Right lobe of liver (tissue), 6 donors: ENCODE measurements around the gene LAIR1. TPM values are rescaled to one million over a fixed set of nuclear protein-coding genes. Genes with fewer than 3 reads are reported as not detected.
A peak's percentile ranks its signal among the peaks of the same experiment; 100 is the strongest.

Experiments
- ATAC-seq, 4 donors: fragments of 200-7000 bp; cut with Tn5 transposase; one replicate each; pipeline ENCODE4 v1.9.1; 2020; ENCODE audit warnings: mild to moderate bottlenecking in 4 of 4, moderate library complexity in 4 of 4
- DNase-seq, 3 donors: peaks; one replicate each; pipeline ENCODE4 v3.0.0-alpha.2; 2020
- H3K27ac ChIP-seq, 3 donors: fragments of 200-600 bp; one replicate each; pipeline ENCODE4 v1.8.0; 2022
- H3K27me3 ChIP-seq, 2 donors: fragments of 200-600 bp; one replicate each; pipeline ENCODE4 v1.8.0; 2022
- H3K36me3 ChIP-seq, 4 donors: fragments of 200-600 bp; sonication (generic) in 1 of 4; one replicate each; pipeline versions ENCODE4 v1.5.1 to v1.8.0; 2017 to 2022; ENCODE audit warnings: control low read depth in 1 of 4
- H3K4me1 ChIP-seq, 4 donors: fragments of 200-600 bp; sonication (generic) in 1 of 4; one replicate each; pipeline versions ENCODE4 v1.5.1 to v1.8.0; 2017 to 2022; ENCODE audit warnings: control low read depth in 1 of 4
- H3K4me3 ChIP-seq, 3 donors: fragments of 200-600 bp; one replicate each; pipeline ENCODE4 v1.8.0; 2022
- H3K9me3 ChIP-seq, 4 donors: fragments of 200-600 bp; sonication (generic) in 1 of 4; one replicate each; pipeline versions ENCODE4 v1.5.1 to v1.8.0; 2017 to 2022; ENCODE audit warnings: control low read depth in 1 of 4
- CTCF ChIP-seq, 4 donors: fragments of 200-600 bp in 3 of 4; fragments of 450-650 bp in 1 of 4; IDR thresholded peaks; one replicate each; pipeline versions ENCODE4 v1.5.1 to v1.8.0; 2016 to 2022; ENCODE audit warnings: antibody characterized with exemption in 4 of 4, mild to moderate bottlenecking in 2 of 4
- POLR2A ChIP-seq: fragments of 450-650 bp; IDR thresholded peaks from one replicate; pipeline ENCODE4 v1.6.1; 2017; ENCODE audit warnings: antibody characterized with exemption, mild to moderate bottlenecking
- WGBS: methylation state at CpG from one replicate; pipeline ENCODE4 v1.1.6; 2018; ENCODE audit warnings: low coverage, low lambda C conversion rate; ENCODE audit not compliant: insufficient coverage; ENCODE audit errors: missing lambda C conversion rate; 5-methylcytosine and 5-hydroxymethylcytosine counted together
- intact Hi-C, 2 donors: fragments of 100-400 bp; cut with DNase I; formaldehyde crosslinking; loops; one replicate each; pipeline versions ENCODE4 v1.11.2 to v1.14.1; 2022
- total RNA-seq, 6 experiments: library from RNA; depleted of rRNA in 2 of 6; stranded (reverse); fragments of >200 nt in 2 of 6; fragmentation: NEBNext Ultra II Directional in 3 of 6; extraction: Animal tissue kit (Norgen Biotek cat#: 25700) in 3 of 6; gene quantifications; one replicate each; pipeline versions ENCODE4 v1.1.0 to v1.2.4, GENCODE V29; 2016 to 2023
- donor health status: DM: no; HTN: yes; CAD: no.
- donor health status: DM: no; HTN: no; CAD: no.
- donor health status: DM: no; HTN: no; CAD: no.
- donor health status: DM: no; HTN: yes; CAD: no.
- donor health status: DM: no; HTN: yes; CAD: no.

LAIR1 gene
- total RNA-seq, 6 experiments from 2014 or later, result 2.9 to 15.3 (median 4.9) TPM

DNA sequence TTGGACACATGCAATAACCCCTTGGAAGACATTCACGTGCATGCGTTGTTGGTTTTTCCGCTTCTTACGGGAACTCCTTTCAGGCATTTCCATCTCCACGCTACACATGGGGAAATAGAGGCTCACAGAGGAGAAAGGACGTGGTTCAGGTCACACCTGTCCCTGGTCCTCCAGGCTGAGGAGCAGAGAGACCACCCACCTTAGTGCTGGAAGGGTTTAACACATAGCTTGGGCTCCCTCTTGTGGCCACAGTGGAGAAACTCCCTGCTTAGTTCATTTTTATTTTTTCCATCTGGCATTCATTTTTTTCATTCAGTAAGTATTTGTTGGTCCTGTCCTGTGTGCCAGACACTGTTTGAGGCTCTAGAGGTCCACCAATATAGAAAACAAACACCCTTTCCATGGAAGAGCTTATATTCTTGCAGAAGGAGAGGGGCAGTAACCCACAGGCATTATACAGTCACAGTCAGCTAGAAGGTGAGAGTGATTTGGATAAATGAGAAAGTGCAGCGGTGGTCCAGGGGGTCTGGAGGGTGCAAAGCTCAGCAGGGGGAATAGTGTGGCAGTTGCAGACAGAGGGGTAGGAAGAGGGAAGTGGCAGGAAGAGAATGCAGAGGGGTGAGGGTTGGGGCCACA, 26.3 kb upstream of the LAIR1 start:
- 18% methylated on average over 7 of the region's 7 CpGs for WGBS
- peak; percentile 60 to 80 (median 68) for TF ChIP-seq CTCF (IDR thresholded peaks at IDR 0.05)
- no peak for TF ChIP-seq POLR2A
- H3K4me3 ChIP-seq, result no peak overlapping the region
- peaks cover 0 to 5% of the 10 kb centered on the region in 2 donors for H3K27me3 ChIP-seq
- H3K4me1 ChIP-seq, result no peaks in the 10 kb centered on the region
- no peak overlapping the region for H3K27ac ChIP-seq
- DNase-seq, result no peak
- H3K9me3 ChIP-seq, result no peaks in the 10 kb centered on the region
- H3K36me3 ChIP-seq, result no peaks in the 10 kb centered on the region
- peak; percentile 43 to 52 (median 47) for ATAC-seq
- intact Hi-C loops, result no loop called here

GRCh38 chr19:54389553-54389952, 24.8 kb upstream of the LAIR1 start:
- H3K27me3 ChIP-seq, result peaks cover 0 to 5% of the 10 kb centered on the region in 2 donors
- no peak for ATAC-seq
- TF ChIP-seq POLR2A, result no peak
- TF ChIP-seq CTCF (IDR thresholded peaks at IDR 0.05), result no peak
- WGBS, result 16% methylated on average over 4 of the region's 4 CpGs
- no peak for DNase-seq
- no peaks in the 10 kb centered on the region for H3K9me3 ChIP-seq
- H3K4me1 ChIP-seq, result no peaks in the 10 kb centered on the region
- intact Hi-C loops, result no loop called here
- H3K36me3 ChIP-seq, result no peaks in the 10 kb centered on the region
- H3K4me3 ChIP-seq, result no peak overlapping the region
- no peak overlapping the region for H3K27ac ChIP-seq

DNA sequence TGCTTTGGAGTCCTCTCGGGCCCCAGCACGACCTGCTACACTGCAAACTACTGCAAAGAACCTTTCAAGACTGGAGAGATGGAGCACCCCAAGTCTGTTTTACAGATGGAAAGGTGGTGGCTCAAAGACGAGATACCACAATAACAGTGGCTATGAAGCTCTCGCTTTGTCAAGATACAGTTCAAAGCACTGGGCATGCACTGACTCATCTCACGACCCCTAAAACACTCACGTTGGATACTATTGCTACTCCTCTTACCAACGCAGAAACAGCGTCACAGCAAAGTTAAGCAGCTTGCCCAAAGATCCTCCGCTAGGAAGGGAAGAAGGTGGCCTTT, 24.0 kb upstream of the LAIR1 start:
- H3K4me1 ChIP-seq, result no peaks in the 10 kb centered on the region
- H3K4me3 ChIP-seq, result peak overlapping the region in 1 of 3 donors; percentile 32
- no peaks in the 10 kb centered on the region for H3K36me3 ChIP-seq
- intact Hi-C loops, result no loop called here
- no peak for TF ChIP-seq POLR2A
- TF ChIP-seq CTCF (IDR thresholded peaks at IDR 0.05), result no peak
- ATAC-seq, result no peak
- H3K27ac ChIP-seq, result peak overlapping the region in 1 of 3 donors; percentile 22
- peaks cover 0 to 5% of the 10 kb centered on the region in 2 donors for H3K27me3 ChIP-seq
- 25% methylated on average over 4 of the region's 9 CpGs for WGBS
- H3K9me3 ChIP-seq, result no peaks in the 10 kb centered on the region
- DNase-seq, result no peak

DNA sequence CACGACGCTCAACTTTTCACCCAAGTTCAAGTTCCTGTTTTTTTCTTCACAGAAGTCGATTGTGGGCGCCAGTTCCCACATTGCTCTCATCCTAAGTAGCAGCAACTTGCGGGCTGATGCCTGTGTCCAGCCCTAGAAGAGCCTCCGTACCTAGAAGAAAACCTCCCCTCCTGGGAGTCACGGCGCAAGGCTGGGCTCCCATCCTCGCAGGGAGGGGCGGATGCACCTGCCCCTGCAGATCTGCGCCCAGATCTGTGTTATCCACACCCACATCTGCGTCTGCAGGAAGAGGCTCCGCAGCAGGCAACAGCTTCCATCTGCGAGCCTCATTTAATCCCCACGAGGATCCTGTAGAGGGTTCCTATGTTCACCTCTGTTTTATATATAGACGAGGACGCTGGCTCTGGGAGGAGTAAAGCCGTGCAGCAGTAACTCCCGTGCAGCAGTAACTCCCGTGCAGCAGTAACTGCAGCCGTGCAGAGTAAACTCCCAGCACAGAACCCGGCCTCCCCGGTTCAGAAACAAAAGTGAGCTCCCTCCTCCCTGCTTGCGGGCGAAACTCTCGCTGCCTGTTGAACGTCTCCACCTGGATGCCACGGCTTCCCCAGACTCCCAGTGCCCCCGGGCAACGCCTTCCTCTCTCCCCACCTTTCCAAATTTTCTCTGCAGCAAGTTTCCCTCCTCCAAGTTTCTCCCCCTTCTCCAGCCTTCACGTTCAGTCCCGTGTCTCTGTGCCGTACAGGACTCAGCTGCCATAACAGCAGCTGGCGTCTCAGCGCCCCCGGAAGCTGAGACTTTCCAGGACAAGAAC, 23.5 kb upstream of the LAIR1 start:
- intact Hi-C loops, result no loop called here
- Histone ChIP-seq H3K9me3 (no peaks in the 10 kb centered on the region), H3K4me1 (no peaks in the 10 kb centered on the region), H3K36me3 (no peaks in the 10 kb centered on the region), H3K27ac (peak overlapping the region in 1 of 3 donors; percentile 22), H3K27me3 (peaks cover 0 to 5% of the 10 kb centered on the region in 2 donors), H3K4me3 (peak overlapping the region in 2 of 3 donors; percentile 2 to 32)
- WGBS, result 3% methylated on average over 31 of the region's 36 CpGs
- no peak for TF ChIP-seq CTCF (IDR thresholded peaks at IDR 0.05)
- no peak for TF ChIP-seq POLR2A
- DNase-seq, result no peak
- ATAC-seq, result peak; percentile 28 to 61 (median 32)
